HG03432 (cell line): ENCODE results near the gene RNF150.

Source experiments
- ATAC-seq: cut with Tn5 transposase; IDR thresholded peaks from one replicate; pipeline ENCODE4 v1.9.1; 2021; ENCODE audit warnings: mild to moderate bottlenecking, moderate library complexity; ENCODE audit not compliant: unreplicated experiment

RNF150 gene

GRCh38 chr4:140989944-140990343 lies 143.3 kb downstream of the RNF150 start:
- no peak for ATAC-seq

DNA sequence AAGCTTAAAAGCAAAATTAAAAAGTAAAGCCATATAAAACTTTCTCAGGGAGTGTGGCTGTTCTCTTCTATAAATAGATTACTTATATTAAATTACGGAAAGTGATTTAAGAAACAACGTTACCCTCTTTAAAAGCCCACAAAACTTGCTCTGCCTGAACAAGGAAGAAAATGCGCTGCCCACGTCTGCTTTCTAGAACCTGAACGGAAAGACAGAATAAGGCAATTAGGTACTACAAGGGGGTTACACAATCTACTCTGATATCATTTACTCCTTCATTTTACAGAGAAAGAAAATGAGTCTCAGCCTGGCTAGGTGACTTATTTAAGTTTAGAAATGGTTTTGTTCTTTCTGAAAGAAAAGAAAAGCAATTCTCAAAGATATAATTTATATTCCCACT lies 147.2 kb downstream of the RNF150 start:
- ATAC-seq = no peak

GRCh38 chr4:140982613-140983340 lies 150.5 kb downstream of the RNF150 start:
- ATAC-seq = no peak

- no peak for ATAC-seq
Observed at GRCh38 chr4:140980426-140981200, 152.7 kb downstream of the RNF150 start.

DNA sequence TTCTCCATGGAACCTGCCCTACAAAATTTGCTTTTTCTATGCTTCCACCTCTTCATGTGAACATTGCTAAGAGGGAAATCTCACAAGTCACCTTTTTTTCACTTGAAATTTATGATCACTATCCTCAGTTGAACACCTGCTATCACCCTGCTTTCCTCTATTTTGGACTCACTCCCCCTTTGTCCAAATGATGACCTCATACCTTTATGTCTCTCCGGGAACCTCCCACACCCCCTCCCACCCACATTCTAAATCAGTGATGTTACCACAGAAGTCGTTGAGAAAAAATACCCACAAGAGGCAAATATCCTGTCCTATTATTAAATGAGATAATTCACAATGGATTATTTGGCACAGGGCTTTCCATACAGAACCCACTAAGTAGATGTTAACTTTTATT lies 156.5 kb downstream of the RNF150 start:
- ATAC-seq = no peak

DNA sequence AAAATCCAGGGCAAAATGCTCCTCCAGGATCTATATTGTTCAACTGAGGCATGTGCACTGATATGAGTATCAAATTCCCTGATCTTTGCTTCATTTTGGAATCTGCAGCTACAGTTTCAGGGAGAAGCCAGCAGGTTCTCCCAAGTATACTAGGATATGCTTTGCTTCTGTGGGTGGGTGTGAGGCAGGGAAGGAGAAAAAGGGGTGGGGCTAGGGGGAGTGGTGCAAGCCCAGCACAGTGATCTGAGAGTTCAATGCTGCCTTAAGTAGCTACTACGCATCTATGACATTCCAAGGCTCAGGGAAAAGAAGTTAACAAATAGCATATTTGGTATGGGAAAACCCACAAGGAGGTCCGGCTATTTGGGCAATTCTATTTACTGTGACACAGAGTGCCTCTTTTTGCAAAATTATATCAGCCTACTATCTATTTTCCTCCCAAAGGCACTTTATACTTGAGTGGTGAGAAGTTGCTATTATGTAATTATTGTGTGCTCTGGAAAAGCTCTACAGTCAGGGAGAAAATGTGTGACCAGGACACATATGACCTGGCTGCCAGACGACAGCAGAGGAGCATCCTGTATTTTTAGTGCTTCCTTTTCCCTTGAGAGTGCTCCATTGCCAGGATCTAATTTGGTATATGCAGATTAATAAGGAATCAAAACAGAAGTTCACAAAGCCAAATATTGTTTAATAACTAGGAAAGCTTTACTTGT lies 162.0 kb downstream of the RNF150 start:
- ATAC-seq = no peak

DNA sequence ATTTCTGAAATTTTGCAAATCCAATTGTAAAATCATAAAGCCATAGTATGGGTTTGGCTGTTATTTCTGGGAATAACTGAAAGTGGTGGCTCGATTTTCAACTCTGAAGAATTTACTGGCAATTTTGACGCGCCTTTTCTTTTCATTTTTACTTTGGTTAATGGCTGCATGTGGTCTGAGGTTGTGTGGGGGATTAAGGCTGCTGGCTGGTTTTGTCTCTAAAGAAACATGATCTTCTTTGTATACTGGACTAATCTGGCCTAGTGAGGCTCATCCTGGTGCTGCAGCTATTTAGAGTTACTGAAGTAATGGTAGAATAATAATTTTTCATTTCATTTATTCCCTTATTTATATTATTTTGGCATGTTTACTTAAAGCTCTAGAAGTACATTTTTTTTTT lies 164.0 kb downstream of the RNF150 start:
- ATAC-seq = no peak

- no peak for ATAC-seq
Observed at GRCh38 chr4:140968371-140968770, 164.9 kb downstream of the RNF150 start.

DNA sequence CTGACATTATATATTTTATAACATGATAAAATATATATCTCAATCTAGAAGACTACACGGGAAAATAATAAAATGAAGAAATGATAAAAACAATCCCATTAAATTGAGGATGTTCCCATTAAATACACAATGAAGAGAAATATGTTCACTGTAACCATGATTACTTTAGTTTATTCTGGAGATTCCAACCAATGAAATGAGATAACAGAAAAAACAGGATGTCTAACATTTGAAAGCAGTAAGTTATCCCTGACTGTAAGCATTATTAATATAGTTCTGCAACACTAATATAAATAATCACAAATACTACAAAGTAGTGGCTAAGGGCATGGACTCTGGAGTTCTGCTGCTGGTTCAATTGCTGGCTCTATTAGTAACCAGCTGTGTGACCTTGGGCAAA lies 169.4 kb downstream of the RNF150 start:
- no peak for ATAC-seq

GRCh38 chr4:140955641-140956040 lies 177.6 kb downstream of the RNF150 start:
- no peak for ATAC-seq

DNA sequence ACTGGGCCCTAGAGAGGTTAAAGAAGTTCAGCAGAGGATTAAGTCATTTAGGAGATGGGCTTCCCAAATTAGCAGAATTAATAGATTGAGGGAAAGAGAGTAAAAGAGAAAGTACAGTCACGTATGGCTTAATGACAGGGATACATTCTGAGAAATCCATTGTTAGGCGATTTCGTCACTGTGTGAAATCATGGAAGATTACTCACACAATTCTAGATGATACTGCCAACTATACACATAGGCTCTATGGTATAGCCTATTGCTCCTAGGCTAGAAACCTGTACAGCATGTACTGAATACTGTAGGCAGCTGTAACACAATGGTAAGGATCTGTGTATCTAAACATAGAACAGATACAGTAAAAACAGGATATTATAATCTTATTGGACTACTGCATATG lies 180.6 kb downstream of the RNF150 start:
- no peak for ATAC-seq

- ATAC-seq = no peak
Observed at GRCh38 chr4:140947506-140947905, 185.8 kb downstream of the RNF150 start.

DNA sequence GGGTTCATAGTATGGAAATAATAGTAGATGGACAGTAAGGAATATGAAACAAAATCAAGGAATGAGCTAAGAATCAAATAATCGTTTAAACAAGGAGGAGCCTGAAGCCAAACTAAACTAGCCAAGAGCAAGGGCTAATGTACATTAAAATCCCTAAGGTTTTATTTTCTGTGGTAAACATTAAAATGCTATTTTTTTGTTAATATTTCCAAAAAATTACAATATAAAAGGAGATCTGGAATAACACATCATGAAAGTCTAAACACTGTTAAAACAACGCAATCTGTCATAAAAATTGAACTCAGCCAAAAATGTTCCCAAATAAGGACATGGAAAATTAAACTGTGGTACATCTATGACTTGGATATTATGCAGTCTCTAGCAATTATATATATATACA lies 188.2 kb downstream of the RNF150 start:
- ATAC-seq = no peak

- ATAC-seq = no peak
Observed at GRCh38 chr4:140944572-140944971, 188.7 kb downstream of the RNF150 start.

DNA sequence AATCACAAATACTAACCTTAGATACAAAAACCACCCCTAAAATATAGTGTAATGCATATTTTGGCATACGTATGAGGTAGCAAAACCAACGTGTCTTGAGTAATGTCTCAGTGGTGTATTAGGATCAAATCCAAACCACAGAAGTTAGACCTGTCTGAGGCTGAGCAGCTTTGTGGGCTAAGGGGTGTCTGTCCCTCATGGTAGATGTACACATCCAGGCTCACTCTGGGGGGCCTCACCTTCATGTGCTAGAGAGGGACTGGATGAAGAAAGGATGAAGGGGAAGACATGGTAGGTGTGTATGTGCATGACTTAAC lies 189.1 kb downstream of the RNF150 start:
- ATAC-seq = no peak

- no peak for ATAC-seq
Observed at GRCh38 chr4:140943486-140944198, 189.6 kb downstream of the RNF150 start.

DNA sequence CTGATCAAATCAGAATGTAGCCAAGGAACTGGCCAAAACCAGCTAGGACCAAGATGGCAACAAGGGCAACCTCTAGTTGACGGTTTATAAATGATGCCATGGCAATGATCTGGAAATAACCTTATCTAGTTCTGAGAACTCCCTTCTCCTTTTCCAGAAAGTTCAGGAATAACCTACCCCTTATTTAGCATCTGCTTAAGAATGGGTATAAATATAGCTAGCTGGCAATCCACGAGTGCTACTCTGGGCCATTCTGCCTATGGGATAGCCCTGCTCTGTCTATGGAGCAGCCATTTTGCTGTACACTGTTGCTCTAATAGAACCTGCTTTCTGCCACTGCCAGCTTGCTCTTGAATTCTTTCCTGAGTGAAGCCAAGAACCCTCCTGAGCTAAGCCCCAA lies 192.7 kb downstream of the RNF150 start:
- ATAC-seq = no peak

- no peak for ATAC-seq
Observed at GRCh38 chr4:140937866-140938265, 195.4 kb downstream of the RNF150 start.

DNA sequence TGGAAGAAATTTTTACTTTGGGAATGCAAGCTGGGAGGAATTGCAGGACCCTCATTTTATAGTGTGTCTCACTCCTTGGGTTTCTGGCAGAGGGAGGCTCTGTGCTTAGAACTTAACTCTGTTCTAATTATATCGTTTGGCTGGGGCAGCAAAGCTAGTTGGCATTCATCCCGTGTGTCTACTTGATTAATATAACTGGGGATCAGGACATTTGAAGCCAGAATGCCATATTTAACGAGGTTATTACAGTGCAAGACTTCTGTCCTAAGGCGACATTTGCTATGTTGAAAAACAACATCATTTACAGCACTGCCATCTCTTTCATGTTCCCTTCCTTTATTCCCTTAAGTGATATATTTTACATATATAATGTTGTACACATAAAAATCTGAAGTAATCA lies 198.0 kb downstream of the RNF150 start:
- ATAC-seq = no peak

GRCh38 chr4:140932501-140933045 lies 200.7 kb downstream of the RNF150 start:
- no peak for ATAC-seq

DNA sequence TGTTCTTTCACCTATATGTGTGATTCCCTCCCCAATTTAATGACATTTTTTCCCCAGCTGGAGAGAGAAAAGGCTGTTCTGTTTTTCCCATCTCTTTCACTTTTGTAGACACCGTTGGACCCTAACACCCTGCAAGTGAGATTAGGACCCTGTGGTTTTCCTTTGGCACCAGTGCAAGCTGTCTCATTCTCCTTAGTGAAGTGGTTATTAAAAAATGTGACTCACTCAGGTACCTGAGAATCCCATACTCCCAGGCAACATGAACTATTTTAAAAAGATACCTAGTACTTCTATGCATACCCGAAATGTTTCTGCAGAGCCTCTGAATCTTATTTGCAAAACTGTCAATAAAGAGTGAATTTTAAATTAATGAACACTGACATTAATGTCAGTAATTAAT lies 201.4 kb downstream of the RNF150 start:
- ATAC-seq = no peak
